ENCODE results near the gene DKK1.
A peak's percentile ranks its signal among the peaks of the same experiment; 100 is the strongest.

The DKK1 gene

DNA sequence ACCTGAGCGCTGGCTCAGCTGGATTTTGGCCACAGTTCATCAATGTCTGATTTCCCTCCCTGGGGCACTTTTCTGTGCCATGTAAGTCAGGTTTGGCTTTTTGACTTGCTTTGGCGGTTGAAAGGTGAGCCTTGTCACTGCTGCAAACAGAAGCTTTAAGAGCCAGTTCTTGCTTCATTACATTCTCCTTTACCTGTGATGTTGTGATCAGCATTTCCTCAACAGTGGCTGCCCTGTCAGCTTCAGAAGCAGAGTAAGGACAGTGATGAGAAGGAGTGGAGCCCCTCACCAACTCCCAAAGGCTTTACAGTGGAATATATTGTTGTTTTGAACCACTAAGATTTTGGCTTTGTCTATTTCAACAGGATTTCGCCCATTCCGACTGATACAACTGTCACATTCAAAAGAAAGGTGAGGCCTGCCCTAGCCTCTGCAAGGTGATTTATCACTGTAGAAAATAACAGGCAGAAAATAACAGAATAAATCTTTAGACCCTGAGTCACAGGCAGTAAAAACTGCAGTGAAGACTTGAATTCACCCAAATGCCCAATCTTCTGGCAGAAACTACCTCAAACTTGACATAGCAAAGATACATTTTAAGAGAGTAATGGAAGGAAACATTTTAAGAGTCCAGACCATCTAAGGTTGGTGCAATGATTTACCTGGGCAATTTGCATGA lies 13.3 kb upstream of the DKK1 start:
- no peak for DNase-seq (ENCODE audit: low read depth)

DNA sequence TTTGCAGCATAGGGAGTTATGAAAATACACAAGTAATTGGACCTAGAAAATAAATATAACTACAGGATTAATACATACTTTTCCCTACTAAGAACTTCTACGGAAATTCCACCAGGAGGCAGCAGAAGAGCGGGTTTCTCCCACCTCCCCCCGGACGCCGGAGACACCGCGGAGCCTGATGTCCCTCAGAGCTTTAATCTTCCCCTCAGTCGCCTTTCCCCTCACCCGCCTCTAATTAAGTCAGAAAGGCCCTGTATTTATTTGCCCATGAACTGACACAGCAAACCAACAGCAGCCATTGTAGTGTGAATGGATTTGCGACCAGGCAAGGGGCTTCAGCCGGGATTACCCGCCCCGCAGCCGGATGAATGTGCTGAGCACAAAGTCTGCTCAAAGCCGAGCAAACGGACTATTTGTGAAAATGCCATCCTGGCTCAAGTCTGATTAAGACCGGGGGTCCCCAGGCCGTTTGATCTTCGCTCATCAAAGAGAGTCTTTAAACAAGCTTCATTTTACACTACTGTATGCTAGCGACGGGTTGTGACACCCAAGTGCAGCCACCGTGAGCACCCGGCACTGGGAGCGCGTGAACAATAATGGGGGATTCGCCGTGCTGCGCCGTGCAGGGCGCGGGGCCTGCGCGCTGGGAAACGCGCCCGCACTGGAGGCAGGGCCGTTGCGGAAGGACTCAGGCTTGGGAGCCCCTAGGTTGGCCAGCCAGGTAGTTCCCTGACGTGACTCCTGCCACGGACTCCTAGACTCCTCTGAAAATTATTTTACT lies 5.6 kb upstream of the DKK1 start:
- peak; percentile 7 for DNase-seq (ENCODE audit: low read depth)
- TF ChIP-seq, protein P1, sequence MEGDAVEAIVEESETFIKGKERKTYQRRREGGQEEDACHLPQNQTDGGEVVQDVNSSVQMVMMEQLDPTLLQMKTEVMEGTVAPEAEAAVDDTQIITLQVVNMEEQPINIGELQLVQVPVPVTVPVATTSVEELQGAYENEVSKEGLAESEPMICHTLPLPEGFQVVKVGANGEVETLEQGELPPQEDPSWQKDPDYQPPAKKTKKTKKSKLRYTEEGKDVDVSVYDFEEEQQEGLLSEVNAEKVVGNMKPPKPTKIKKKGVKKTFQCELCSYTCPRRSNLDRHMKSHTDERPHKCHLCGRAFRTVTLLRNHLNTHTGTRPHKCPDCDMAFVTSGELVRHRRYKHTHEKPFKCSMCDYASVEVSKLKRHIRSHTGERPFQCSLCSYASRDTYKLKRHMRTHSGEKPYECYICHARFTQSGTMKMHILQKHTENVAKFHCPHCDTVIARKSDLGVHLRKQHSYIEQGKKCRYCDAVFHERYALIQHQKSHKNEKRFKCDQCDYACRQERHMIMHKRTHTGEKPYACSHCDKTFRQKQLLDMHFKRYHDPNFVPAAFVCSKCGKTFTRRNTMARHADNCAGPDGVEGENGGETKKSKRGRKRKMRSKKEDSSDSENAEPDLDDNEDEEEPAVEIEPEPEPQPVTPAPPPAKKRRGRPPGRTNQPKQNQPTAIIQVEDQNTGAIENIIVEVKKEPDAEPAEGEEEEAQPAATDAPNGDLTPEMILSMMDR (IDR thresholded peaks at IDR 0.05; ENCODE audit: control insufficient read depth, extremely low read depth, insufficient read depth): peak; percentile 66
- peak overlapping the region; percentile 29 for H3K4me3 ChIP-seq (ENCODE audit: low read depth, low read length)

More for the DNA sequence above, 13.3 kb upstream of the DKK1 start:
- H3K4me3 ChIP-seq (ENCODE audit: low read depth, low read length): no peak overlapping the region
- TF ChIP-seq, protein P1 (IDR thresholded peaks at IDR 0.05; ENCODE audit: control insufficient read depth, extremely low read depth, insufficient read depth): no peak

DNA sequence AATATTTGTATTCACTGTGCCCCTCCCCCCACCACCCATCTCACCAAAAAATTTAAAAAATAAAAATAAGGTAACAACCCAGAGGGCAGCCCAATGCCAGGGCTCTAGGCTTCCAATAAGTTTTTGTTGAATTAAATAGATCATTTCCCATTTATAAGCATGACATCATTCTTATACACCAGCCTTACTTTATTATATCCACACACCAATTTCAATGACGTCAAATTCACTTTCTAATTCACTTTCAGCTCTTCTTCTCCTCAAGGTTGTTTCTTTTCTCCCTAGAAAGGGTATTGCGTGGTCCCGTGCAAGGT lies 1.2 kb upstream of the DKK1 start:
- TF ChIP-seq, protein P1 (IDR thresholded peaks at IDR 0.05; ENCODE audit: control insufficient read depth, extremely low read depth, insufficient read depth): no peak
- no peak overlapping the region for H3K4me3 ChIP-seq (ENCODE audit: low read depth, low read length)
- DNase-seq (ENCODE audit: low read depth): no peak

DNA sequence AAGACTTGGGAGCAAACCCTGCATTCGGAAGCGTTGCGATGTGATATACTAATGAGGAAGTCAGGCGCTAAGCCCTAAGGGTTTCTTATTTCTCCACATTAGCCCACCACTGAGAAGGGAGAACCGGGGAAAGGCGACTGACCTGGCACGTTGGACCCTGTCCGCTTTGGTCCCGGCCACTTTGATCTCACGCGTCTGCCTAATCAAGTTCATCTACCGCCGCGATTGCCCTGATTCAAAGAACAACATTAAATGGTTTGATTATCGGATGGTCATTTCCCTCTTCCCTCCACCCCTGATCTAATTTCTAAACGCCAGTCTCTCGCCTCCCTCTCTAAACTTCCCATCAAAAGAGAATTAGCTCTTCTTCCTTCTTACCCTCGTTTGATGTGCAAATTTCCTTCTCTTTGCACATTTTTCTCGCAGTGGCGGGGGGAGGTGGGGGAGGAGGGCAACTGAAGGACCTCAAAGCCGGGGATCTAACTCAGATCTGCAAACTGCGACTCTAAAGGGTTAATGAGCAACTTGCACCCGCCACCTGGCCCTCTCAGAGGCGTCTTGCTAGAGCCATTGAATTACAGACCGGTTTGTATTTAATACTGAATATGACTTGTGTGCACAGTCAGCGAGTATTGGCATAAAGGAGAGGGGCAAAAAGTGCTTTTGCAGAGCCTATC lies 687 bp upstream of the DKK1 start:
- H3K4me3 ChIP-seq (ENCODE audit: low read depth, low read length): no peak overlapping the region

DNA sequence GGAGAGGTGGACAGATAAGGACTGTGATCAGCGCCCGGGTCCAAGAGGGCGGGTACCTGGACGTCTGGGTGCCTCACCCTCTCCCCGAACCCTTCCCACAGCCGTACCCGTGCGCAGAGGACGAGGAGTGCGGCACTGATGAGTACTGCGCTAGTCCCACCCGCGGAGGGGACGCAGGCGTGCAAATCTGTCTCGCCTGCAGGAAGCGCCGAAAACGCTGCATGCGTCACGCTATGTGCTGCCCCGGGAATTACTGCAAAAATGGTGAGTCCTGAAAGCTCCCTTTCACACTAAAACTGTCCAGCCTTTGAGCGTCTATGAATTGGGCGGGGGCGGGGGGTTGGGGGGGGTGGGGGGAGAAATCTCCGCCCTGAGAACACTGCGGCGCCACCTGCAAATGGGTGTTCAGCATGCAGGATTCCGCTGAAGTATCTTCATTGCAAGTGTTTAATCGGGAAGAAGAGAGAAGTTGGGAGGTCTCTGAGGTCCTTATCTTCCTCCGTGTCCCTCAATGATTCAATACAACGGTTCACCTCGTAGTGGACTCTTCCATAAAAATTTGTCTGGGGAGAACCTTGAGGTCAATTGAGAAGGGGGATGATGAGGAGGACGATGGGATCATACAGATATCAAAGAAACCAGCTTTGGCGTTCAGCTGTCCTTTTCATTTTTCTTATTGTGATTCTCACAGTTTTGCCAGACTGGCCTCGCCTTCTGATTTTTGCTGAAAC lies 906 bp downstream of the DKK1 start:
- DNase-seq (ENCODE audit: low read depth): no peak
- no peak overlapping the region for H3K4me3 ChIP-seq (ENCODE audit: low read depth, low read length)
- TF ChIP-seq, protein P1 (IDR thresholded peaks at IDR 0.05; ENCODE audit: control insufficient read depth, extremely low read depth, insufficient read depth): no peak

More for the DNA sequence above, 687 bp upstream of the DKK1 start:
- DNase-seq (ENCODE audit: low read depth): no peak
- TF ChIP-seq, protein P1 (IDR thresholded peaks at IDR 0.05; ENCODE audit: control insufficient read depth, extremely low read depth, insufficient read depth): no peak

DNA sequence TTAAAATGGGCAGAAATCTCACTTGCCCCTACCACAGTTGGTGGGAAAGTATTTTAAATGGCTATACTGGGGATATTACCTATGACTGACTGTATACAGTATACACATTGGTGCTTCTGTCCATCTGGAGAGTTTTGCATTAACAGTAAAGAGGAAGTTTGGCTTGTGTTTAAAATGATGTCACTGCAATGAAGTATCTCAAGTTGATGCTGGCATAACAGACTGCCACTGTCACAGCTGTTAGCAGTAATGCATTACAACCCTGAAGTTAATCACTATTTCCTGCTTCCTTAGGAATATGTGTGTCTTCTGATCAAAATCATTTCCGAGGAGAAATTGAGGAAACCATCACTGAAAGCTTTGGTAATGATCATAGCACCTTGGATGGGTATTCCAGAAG lies 1.9 kb downstream of the DKK1 start:
- TF ChIP-seq, protein P1 (IDR thresholded peaks at IDR 0.05; ENCODE audit: control insufficient read depth, extremely low read depth, insufficient read depth): no peak
- no peak for DNase-seq (ENCODE audit: low read depth)
- H3K4me3 ChIP-seq (ENCODE audit: low read depth, low read length): no peak overlapping the region
